ENCODE results near the gene COL8A2.

The COL8A2 gene

DNA sequence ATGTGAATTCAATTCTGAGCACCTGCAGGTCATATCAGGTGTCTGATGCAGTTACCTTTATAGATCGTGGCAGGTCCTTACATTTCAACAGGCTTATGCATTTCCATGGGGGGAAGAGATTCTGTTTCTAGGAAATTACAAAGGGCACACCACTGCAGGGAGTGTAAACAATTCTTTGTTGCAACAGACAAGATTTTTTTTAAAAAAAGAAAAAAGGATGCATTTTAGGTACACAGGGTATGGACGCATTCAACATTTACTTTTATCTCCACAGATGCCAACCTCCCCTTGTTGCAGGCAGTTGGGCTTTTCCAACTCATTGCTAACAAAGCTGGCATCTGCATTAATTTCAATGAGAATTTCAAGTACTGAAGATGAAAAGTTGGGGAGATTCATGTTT, 54.7 kb downstream of the COL8A2 start:
- H3K9me3 ChIP-seq (ENCODE audit: control insufficient read depth, insufficient read depth, low read depth, low read length), result no peaks in the 10 kb centered on the region
- H3K4me3 ChIP-seq (ENCODE audit: low read depth, low read length), result no peak overlapping the region
- CTCF ChIA-PET, result no interaction called here
- TF ChIP-seq, protein P1, sequence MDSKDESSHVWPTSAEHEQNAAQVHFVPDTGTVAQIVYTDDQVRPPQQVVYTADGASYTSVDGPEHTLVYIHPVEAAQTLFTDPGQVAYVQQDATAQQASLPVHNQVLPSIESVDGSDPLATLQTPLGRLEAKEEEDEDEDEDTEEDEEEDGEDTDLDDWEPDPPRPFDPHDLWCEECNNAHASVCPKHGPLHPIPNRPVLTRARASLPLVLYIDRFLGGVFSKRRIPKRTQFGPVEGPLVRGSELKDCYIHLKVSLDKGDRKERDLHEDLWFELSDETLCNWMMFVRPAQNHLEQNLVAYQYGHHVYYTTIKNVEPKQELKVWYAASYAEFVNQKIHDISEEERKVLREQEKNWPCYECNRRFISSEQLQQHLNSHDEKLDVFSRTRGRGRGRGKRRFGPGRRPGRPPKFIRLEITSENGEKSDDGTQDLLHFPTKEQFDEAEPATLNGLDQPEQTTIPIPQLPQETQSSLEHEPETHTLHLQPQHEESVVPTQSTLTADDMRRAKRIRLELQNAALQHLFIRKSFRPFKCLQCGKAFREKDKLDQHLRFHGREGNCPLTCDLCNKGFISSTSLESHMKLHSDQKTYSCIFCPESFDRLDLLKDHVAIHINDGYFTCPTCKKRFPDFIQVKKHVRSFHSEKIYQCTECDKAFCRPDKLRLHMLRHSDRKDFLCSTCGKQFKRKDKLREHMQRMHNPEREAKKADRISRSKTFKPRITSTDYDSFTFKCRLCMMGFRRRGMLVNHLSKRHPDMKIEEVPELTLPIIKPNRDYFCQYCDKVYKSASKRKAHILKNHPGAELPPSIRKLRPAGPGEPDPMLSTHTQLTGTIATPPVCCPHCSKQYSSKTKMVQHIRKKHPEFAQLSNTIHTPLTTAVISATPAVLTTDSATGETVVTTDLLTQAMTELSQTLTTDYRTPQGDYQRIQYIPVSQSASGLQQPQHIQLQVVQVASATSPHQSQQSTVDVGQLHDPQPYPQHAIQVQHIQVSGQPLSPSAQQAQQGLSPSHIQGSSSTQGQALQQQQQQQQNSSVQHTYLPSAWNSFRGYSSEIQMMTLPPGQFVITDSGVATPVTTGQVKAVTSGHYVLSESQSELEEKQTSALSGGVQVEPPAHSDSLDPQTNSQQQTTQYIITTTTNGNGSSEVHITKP (tag by site-specific recombination; IDR thresholded peaks at IDR 0.05), result peak; percentile 96
- no peak for TF ChIP-seq ZNF221 (tag by site-specific recombination; IDR thresholded peaks at IDR 0.05; ENCODE audit: borderline replicate concordance)
- TF ChIP-seq, protein P2, sequence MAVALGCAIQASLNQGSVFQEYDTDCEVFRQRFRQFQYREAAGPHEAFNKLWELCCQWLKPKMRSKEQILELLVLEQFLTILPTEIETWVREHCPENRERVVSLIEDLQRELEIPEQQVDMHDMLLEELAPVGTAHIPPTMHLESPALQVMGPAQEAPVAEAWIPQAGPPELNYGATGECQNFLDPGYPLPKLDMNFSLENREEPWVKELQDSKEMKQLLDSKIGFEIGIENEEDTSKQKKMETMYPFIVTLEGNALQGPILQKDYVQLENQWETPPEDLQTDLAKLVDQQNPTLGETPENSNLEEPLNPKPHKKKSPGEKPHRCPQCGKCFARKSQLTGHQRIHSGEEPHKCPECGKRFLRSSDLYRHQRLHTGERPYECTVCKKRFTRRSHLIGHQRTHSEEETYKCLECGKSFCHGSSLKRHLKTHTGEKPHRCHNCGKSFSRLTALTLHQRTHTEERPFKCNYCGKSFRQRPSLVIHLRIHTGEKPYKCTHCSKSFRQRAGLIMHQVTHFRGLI (tag by site-specific recombination; IDR thresholded peaks at IDR 0.05), result peak; percentile 20; the same call in 1 of the 2 replicates
- POLR2A ChIA-PET, result no interaction called here
- no peaks in the 10 kb centered on the region for H3K36me3 ChIP-seq (ENCODE audit: control insufficient read depth in 2 of 2, insufficient read depth in 1 of 2, low read length in 2 of 2)
- H3K4me1 ChIP-seq (ENCODE audit: control insufficient read depth, insufficient read depth, low read length), result no peaks in the 10 kb centered on the region
- H3K27ac ChIP-seq (ENCODE audit: extremely low read depth, low read depth, low read length), result no peak overlapping the region

DNA sequence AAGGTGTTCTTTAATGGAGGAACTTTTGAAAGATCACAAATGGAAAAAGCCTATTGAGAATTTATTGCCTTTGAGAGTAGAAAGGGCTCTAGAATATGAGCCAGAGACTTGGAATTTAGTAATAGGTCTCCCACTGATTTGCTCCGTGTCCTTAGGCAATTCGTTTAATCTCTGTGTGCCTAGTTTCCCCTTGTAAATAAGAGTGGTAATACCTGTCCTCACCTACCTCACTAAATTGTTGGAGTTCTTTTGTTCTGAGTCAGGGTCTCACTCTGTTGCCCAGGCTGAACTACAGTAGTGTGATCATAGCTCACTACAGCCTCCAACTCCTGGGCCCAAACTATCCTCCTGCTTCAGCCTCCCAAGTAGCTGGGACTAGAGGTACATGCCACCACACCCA, 56.2 kb downstream of the COL8A2 start:
- TF ChIP-seq BCL11B (tag by site-specific recombination; IDR thresholded peaks at IDR 0.05; ENCODE audit: low read depth) (no peak), ZBTB17 (tag by site-specific recombination; IDR thresholded peaks at IDR 0.05) (no peak), SCRT2 (tag by site-specific recombination; IDR thresholded peaks at IDR 0.05) (no peak), PRDM1 (tag by site-specific recombination; IDR thresholded peaks at IDR 0.05) (no peak), ZFP3 (tag by site-specific recombination; IDR thresholded peaks at IDR 0.05; ENCODE audit: low read depth) (no peak), ZNF658 (tag by site-specific recombination; IDR thresholded peaks at IDR 0.05) (no peak), ZNF416 (tag by site-specific recombination; IDR thresholded peaks at IDR 0.05) (no peak), KLF10 (tag by site-specific recombination; IDR thresholded peaks at IDR 0.05) (no peak), RBAK (tag by site-specific recombination; IDR thresholded peaks at IDR 0.05) (no peak), ZNF324 (tag by site-specific recombination; IDR thresholded peaks at IDR 0.05) (no peak), ZNF19 (tag by site-specific recombination; IDR thresholded peaks at IDR 0.05; ENCODE audit: low read depth) (no peak), ZNF335 (tag by site-specific recombination; conservative IDR thresholded peaks at IDR 0.05) (no peak), ZNF510 (tag by site-specific recombination; IDR thresholded peaks at IDR 0.05; ENCODE audit: insufficient replicate concordance) (no peak)
- TF ChIP-seq, protein P3, sequence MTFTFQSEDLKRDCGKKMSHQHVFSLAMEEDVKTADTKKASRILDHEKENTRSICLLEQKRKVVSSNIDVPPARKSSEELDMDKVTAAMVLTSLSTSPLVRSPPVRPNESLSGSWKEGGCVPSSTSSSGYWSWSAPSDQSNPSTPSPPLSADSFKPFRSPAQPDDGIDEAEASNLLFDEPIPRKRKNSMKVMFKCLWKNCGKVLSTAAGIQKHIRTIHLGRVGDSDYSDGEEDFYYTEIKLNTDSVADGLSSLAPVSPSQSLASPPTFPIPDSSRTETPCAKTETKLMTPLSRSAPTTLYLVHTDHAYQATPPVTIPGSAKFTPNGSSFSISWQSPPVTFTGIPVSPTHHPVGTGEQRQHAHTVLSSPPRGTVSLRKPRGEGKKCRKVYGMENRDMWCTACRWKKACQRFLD (tag by site-specific recombination; IDR thresholded peaks at IDR 0.05), result no peak
- TF ChIP-seq, protein P4, sequence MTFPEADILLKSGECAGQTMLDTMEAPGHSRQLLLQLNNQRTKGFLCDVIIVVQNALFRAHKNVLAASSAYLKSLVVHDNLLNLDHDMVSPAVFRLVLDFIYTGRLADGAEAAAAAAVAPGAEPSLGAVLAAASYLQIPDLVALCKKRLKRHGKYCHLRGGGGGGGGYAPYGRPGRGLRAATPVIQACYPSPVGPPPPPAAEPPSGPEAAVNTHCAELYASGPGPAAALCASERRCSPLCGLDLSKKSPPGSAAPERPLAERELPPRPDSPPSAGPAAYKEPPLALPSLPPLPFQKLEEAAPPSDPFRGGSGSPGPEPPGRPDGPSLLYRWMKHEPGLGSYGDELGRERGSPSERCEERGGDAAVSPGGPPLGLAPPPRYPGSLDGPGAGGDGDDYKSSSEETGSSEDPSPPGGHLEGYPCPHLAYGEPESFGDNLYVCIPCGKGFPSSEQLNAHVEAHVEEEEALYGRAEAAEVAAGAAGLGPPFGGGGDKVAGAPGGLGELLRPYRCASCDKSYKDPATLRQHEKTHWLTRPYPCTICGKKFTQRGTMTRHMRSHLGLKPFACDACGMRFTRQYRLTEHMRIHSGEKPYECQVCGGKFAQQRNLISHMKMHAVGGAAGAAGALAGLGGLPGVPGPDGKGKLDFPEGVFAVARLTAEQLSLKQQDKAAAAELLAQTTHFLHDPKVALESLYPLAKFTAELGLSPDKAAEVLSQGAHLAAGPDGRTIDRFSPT (tag by site-specific recombination; IDR thresholded peaks at IDR 0.05), result no peak
- TF ChIP-seq, protein P5, sequence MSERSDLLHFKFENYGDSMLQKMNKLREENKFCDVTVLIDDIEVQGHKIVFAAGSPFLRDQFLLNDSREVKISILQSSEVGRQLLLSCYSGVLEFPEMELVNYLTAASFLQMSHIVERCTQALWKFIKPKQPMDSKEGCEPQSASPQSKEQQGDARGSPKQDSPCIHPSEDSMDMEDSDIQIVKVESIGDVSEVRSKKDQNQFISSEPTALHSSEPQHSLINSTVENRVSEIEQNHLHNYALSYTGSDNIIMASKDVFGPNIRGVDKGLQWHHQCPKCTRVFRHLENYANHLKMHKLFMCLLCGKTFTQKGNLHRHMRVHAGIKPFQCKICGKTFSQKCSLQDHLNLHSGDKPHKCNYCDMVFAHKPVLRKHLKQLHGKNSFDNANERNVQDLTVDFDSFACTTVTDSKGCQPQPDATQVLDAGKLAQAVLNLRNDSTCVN (tag by site-specific recombination; optimal IDR thresholded peaks at IDR 0.05), result no peak
- POLR2A ChIA-PET, result no interaction called here
- Histone ChIP-seq H3K4me1 (ENCODE audit: control insufficient read depth, insufficient read depth, low read length) (no peaks in the 10 kb centered on the region), H3K4me3 (ENCODE audit: low read depth, low read length) (no peak overlapping the region), H3K36me3 (ENCODE audit: control insufficient read depth in 2 of 2, insufficient read depth in 1 of 2, low read length in 2 of 2) (no peaks in the 10 kb centered on the region), H3K9me3 (ENCODE audit: control insufficient read depth, insufficient read depth, low read depth, low read length) (no peaks in the 10 kb centered on the region), H3K27ac (ENCODE audit: extremely low read depth, low read depth, low read length) (no peak overlapping the region)
- CTCF ChIA-PET, result interaction anchor here (0.8 to 1.2 kb wide), 2 partner anchors 10 to 11 kb away, joined by 3 to 4 read pairs; no protein-coding TSS in a partner anchor
